ENCODE data around the gene HACE1. TPM values are rescaled to one million over a fixed set of nuclear protein-coding genes. Genes with fewer than 3 reads are reported as not detected.

The HACE1 gene
- total RNA-seq, 4 donors from 2014 or later: 11.8 to 34.7 (median 16.4) TPM

DNA sequence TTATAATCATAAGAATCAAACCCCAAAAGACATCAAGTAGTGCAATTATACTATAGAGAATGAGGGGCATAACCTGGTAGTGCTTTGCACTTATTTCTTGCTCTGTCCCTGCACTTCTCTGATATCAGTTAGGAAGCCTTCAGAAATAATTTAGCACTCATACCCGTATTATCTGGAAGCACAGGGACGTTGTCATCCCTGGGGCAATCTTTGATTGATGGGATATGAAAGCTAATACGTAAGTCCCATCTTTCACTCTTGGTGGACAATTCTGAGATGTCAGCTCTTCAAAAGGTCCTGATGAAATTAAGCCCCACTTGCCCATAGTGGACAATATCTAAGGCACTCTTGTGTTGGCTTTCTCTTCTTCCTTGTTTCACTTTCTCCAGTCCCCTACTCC is 144.9 kb downstream of the HACE1 start:
- TF ChIP-seq, protein P1, sequence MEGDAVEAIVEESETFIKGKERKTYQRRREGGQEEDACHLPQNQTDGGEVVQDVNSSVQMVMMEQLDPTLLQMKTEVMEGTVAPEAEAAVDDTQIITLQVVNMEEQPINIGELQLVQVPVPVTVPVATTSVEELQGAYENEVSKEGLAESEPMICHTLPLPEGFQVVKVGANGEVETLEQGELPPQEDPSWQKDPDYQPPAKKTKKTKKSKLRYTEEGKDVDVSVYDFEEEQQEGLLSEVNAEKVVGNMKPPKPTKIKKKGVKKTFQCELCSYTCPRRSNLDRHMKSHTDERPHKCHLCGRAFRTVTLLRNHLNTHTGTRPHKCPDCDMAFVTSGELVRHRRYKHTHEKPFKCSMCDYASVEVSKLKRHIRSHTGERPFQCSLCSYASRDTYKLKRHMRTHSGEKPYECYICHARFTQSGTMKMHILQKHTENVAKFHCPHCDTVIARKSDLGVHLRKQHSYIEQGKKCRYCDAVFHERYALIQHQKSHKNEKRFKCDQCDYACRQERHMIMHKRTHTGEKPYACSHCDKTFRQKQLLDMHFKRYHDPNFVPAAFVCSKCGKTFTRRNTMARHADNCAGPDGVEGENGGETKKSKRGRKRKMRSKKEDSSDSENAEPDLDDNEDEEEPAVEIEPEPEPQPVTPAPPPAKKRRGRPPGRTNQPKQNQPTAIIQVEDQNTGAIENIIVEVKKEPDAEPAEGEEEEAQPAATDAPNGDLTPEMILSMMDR (IDR thresholded peaks at IDR 0.05): no peak
- TF ChIP-seq POLR2A (IDR thresholded peaks at IDR 0.05): no peak
- no peak overlapping the region for H3K27ac ChIP-seq
- H3K9me3 ChIP-seq: no peaks in the 10 kb centered on the region
- no peaks in the 10 kb centered on the region for H3K4me1 ChIP-seq
- H3K36me3 ChIP-seq: no peaks in the 10 kb centered on the region
- no peaks in the 10 kb centered on the region for H3K27me3 ChIP-seq
- H3K4me3 ChIP-seq: no peak overlapping the region
- DNase-seq: no peak

DNA sequence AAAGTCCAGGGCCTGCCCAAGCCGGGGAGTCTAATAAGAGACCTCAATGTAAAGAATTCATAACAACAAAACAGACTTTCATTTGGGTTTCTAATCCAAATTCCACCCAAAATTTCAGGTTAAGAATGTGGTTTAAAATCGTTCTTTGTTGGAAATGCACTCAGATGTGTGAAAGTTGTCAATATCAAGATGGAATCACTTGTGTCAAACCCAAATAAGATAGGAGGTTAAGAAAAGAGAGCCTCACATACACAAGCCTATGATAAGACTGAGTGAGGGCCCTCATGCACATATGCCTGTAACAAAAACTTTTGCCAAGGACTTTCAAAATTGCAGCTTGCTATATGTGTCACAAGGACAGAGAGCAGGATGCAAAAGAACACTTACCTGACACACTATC is 145.7 kb downstream of the HACE1 start:
- TF ChIP-seq, protein P1 (IDR thresholded peaks at IDR 0.05): no peak
- no peak for TF ChIP-seq POLR2A (IDR thresholded peaks at IDR 0.05)
- Histone ChIP-seq H3K4me1 (no peaks in the 10 kb centered on the region), H3K27ac (no peak overlapping the region), H3K4me3 (no peak overlapping the region), H3K9me3 (no peaks in the 10 kb centered on the region), H3K27me3 (no peaks in the 10 kb centered on the region), H3K36me3 (no peaks in the 10 kb centered on the region)
- DNase-seq: no peak

GRCh38 chr6:104711371-104711770 is 148.3 kb downstream of the HACE1 start:
- TF ChIP-seq, protein P1 (IDR thresholded peaks at IDR 0.05): no peak
- TF ChIP-seq POLR2A (IDR thresholded peaks at IDR 0.05): no peak
- DNase-seq: peak in 1 of 3 donors; percentile 54

DNA sequence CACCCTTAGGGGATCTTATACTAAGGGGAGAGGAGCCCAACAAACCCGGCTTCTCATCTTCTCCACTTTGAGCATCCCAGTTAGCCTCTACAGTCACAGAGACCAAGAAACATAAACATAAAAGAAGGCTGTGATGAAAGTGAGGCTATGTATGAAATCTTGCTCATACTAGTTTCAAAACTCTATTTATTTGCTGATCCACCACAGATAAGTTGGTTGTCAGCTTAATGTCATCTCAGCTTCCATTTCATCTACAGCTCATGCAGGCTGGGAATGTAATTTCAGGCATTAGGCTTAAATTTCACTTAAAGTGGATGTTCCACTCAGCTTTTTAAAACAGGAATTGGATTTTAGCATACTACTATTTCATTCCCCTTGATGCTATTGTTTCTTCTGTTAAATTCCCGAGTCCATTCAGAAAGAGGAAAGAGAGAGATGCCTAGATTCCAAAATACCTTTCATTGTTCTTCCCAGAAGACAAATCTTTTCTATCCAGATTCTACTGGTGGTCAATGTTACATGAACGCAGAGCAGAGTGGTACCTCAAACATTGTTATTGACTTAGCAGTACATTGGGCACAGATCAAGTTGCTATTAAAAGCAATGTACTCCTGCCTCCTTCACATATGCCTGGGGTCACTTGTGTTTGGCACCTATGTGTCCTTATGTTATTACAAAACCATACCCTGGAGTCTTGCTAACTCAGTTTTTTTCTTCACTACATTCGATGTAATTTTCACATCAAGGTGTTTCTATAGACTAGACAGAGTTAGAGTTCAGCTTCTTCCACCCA is 149.0 kb downstream of the HACE1 start:
- Histone ChIP-seq H3K4me3 (no peak overlapping the region), H3K9me3 (no peaks in the 10 kb centered on the region), H3K27me3 (no peaks in the 10 kb centered on the region), H3K4me1 (no peaks in the 10 kb centered on the region), H3K27ac (no peak overlapping the region), H3K36me3 (no peaks in the 10 kb centered on the region)
- TF ChIP-seq, protein P1 (IDR thresholded peaks at IDR 0.05): no peak
- no peak for TF ChIP-seq POLR2A (IDR thresholded peaks at IDR 0.05)
- no peak for DNase-seq

More at GRCh38 chr6:104711371-104711770, 148.3 kb downstream of the HACE1 start:
- no peaks in the 10 kb centered on the region for H3K9me3 ChIP-seq
- no peaks in the 10 kb centered on the region for H3K36me3 ChIP-seq
- no peaks in the 10 kb centered on the region for H3K27me3 ChIP-seq
- no peak overlapping the region for H3K27ac ChIP-seq
- H3K4me3 ChIP-seq: no peak overlapping the region
- H3K4me1 ChIP-seq: no peaks in the 10 kb centered on the region

GRCh38 chr6:104705916-104706442 is 153.7 kb downstream of the HACE1 start:
- H3K27me3 ChIP-seq: no peaks in the 10 kb centered on the region
- no peak overlapping the region for H3K27ac ChIP-seq
- H3K4me1 ChIP-seq: no peaks in the 10 kb centered on the region
- TF ChIP-seq, protein P1 (IDR thresholded peaks at IDR 0.05): no peak
- TF ChIP-seq POLR2A (IDR thresholded peaks at IDR 0.05): no peak
- H3K4me3 ChIP-seq: no peak overlapping the region
- no peaks in the 10 kb centered on the region for H3K36me3 ChIP-seq
- DNase-seq: no peak
- no peaks in the 10 kb centered on the region for H3K9me3 ChIP-seq
